Motor neuron (in vitro differentiated cells): Measurements from ENCODE around the gene B3GNT4. TPM values are rescaled to one million over a fixed set of nuclear protein-coding genes. Genes with fewer than 3 reads are reported as not detected.
"Not testable (repeated sequence)": the region's sequence is repeated elsewhere in the genome, so short reads cannot be mapped to it uniquely, and the experiment has no call there.

ENCODE experiments used
- ATAC-seq, 8 experiments: fragments of 200-7000 bp; cut with Tn5 transposase; replicated peaks in 6 of 8; 2 replicates each; pipeline ENCODE4 v1.8.0; 2021; ENCODE audit warnings: mild to moderate bottlenecking in 8 of 8, moderate library complexity in 8 of 8
- H3K27ac ChIP-seq, 2 donors: fragments of 250-450 bp; sonication (Bioruptor Pico); 2 replicates each; pipeline ENCODE4 v1.9.0; 2021; ENCODE audit warnings: antibody characterized with exemption in 2 of 2, mild to moderate bottlenecking in 2 of 2, moderate library complexity in 1 of 2
- H3K4me1 ChIP-seq, 2 donors: fragments of 250-450 bp; sonication (Bioruptor Pico); replicated peaks in 1 of 2; 2 replicates each; pipeline ENCODE4 v1.6.1; 2021; ENCODE audit warnings: antibody characterized with exemption in 2 of 2, mild to moderate bottlenecking in 2 of 2, moderate library complexity in 1 of 2
- H3K4me3 ChIP-seq, 5 donors: fragments of 250-450 bp; sonication (Bioruptor Pico); 2 replicates each; pipeline ENCODE4 v1.9.0; 2021; ENCODE audit warnings: antibody characterized with exemption in 5 of 5, mild to moderate bottlenecking in 5 of 5, moderate library complexity in 4 of 5
- WGBS, 10 experiments: fragments of 450-650 bp; shearing (Covaris generic); methylation state at CpG; one replicate each; pipeline ENCODE4 v1.0.0; 2022; 5-methylcytosine and 5-hydroxymethylcytosine counted together
- in situ Hi-C, 9 experiments: fragments of 400-800 bp; cut with MboI; loops; one replicate each; pipeline ENCODE4 v1.15.0; 2021; ENCODE audit warnings: low sequenced_read_pairs in 9 of 9, low pct_unique_long_range_greater_than_20kb in 2 of 9; ENCODE audit not compliant: unreplicated experiment in 9 of 9
- total RNA-seq, 8 experiments: library from RNA; unstranded; fragments of 300-600 nt; gene quantifications; 2 replicates each; pipeline versions ENCODE4 v1.2.3 to v1.2.4, GENCODE V29; 2022

The B3GNT4 gene
- total RNA-seq, 8 experiments from 2014 or later, result 1.3 to 6.0 (median 2.4) TPM

- no peak overlapping the region for H3K27ac ChIP-seq
- H3K4me1 ChIP-seq, result no peaks in the 10 kb centered on the region
- WGBS, 10 experiments, result 40 to 100% (median 89%) methylated on average over 1 to 6 of the region's 7 CpGs; no CpG with 5 or more reads in 2 of the 10 experiments
- in situ Hi-C loops, result no loop called here
- no peak overlapping the region for H3K4me3 ChIP-seq
- ATAC-seq, result no peak
These were observed 32.2 kb downstream of the B3GNT4 start for GRCh38 chr12:122235741-122236140.

- no peak overlapping the region for H3K27ac ChIP-seq
- in situ Hi-C loops, result no loop called here
- no peaks in the 10 kb centered on the region for H3K4me1 ChIP-seq
- ATAC-seq, result no peak
- WGBS, 10 experiments, result 67 to 100% (median 100%) methylated on average over 1 to 2 of the region's 5 CpGs; no CpG with 5 or more reads in 5 of the 10 experiments
- H3K4me3 ChIP-seq, result no peak overlapping the region
These were observed 35.4 kb downstream of the B3GNT4 start for GRCh38 chr12:122238861-122239260.

GRCh38 chr12:122243965-122244364 is 40.5 kb downstream of the B3GNT4 start:
- Histone ChIP-seq H3K4me3 (no peak overlapping the region), H3K4me1 (no peaks in the 10 kb centered on the region), H3K27ac (no peak overlapping the region)
- WGBS, 10 experiments, result 75 to 92% (median 90%) methylated on average over 2 to 5 of the region's 6 CpGs; no CpG with 5 or more reads in 3 of the 10 experiments
- in situ Hi-C loops, result no loop called here
- no peak for ATAC-seq

GRCh38 chr12:122244565-122245371 is 41.3 kb downstream of the B3GNT4 start:
- 72 to 98% (median 93%) methylated on average over 1 to 11 of the region's 11 CpGs for WGBS, 10 experiments
- Histone ChIP-seq H3K4me1 (no peaks in the 10 kb centered on the region), H3K4me3 (no peak overlapping the region), H3K27ac (no peak overlapping the region)
- in situ Hi-C loops, result no loop called here
- no peak for ATAC-seq

- WGBS, 10 experiments, result 86 to 100% methylated on average over 1 of the region's 1 CpG; no CpG with 5 or more reads in 8 of the 10 experiments
- in situ Hi-C loops, result no loop called here
- Histone ChIP-seq H3K27ac (no peak overlapping the region), H3K4me1 (no peaks in the 10 kb centered on the region), H3K4me3 (no peak overlapping the region)
- no peak for ATAC-seq
These were observed 42.0 kb downstream of the B3GNT4 start for GRCh38 chr12:122245553-122245952.

- H3K4me1 ChIP-seq, result no peaks in the 10 kb centered on the region
- no peak for ATAC-seq
- WGBS, 10 experiments, result 81 to 100% (median 98%) methylated on average over 1 to 6 of the region's 6 CpGs; no CpG with 5 or more reads in 1 of the 10 experiments
- in situ Hi-C loops, result no loop called here
- H3K4me3 ChIP-seq, result no peak overlapping the region
- no peak overlapping the region for H3K27ac ChIP-seq
These were observed 46.5 kb downstream of the B3GNT4 start for GRCh38 chr12:122250047-122250446.

GRCh38 chr12:122250536-122250935 is 47.0 kb downstream of the B3GNT4 start:
- no peak overlapping the region for H3K27ac ChIP-seq
- no peak for ATAC-seq
- H3K4me3 ChIP-seq, result no peak overlapping the region
- no peaks in the 10 kb centered on the region for H3K4me1 ChIP-seq
- in situ Hi-C loops, result no loop called here
- WGBS, 10 experiments, result 83 to 100% (median 90%) methylated on average over 2 to 8 of the region's 8 CpGs; no CpG with 5 or more reads in 2 of the 10 experiments

GRCh38 chr12:122258462-122258861 is 55.0 kb downstream of the B3GNT4 start:
- H3K27ac ChIP-seq, H3K4me3 ChIP-seq, H3K4me1 ChIP-seq, ATAC-seq, in situ Hi-C loops: not testable (repeated sequence)
- 89 to 100% (median 100%) methylated on average over 1 to 3 of the region's 4 CpGs; no CpG with 5 or more reads in 5 of the 10 experiments for WGBS, 10 experiments

Other genes with a start within 250 kb of the B3GNT4 start
- 10 to 100 TPM in 5 of 8 experiments, 1 to 10 TPM in 3; 1.2 to 68.2 (median 28.2) TPM for gene BCL7A, start 181.8 kb upstream of the B3GNT4 start, total RNA-seq
- gene MLXIP, start 125.0 kb upstream of the B3GNT4 start, total RNA-seq, result 10 to 100 TPM in 6 of 8 experiments, 1 to 10 TPM in 2; 7.5 to 27.5 (median 15.2) TPM
- gene IL31, start 29.5 kb upstream of the B3GNT4 start, total RNA-seq, result under 1 TPM in 1 of 8 experiments, not detected in 7; 0.29 TPM
- gene LRRC43, start 20.6 kb upstream of the B3GNT4 start, total RNA-seq, result 1 to 10 TPM in 4 of 8 experiments, under 1 TPM in 4; 0.14 to 4.8 (median 1.0) TPM
- gene DIABLO, start 22.3 kb downstream of the B3GNT4 start, total RNA-seq, result 100 to 1,000 TPM in 3 of 8 experiments, 10 to 100 TPM in 5; 53.4 to 115 (median 88.8) TPM
- gene VPS33A, start 62.8 kb downstream of the B3GNT4 start, total RNA-seq, result 10 to 100 TPM; 13.7 to 38.2 (median 24.0) TPM
- 100 to 1,000 TPM in 1 of 8 experiments, 10 to 100 TPM in 7; 44.5 to 110 (median 65.1) TPM for gene CLIP1, start 219.0 kb downstream of the B3GNT4 start, total RNA-seq